Osteocyte (in vitro differentiated cells): ENCODE data around the gene TAS1R1. TPM values are rescaled to one million over a fixed set of nuclear protein-coding genes. Genes with fewer than 3 reads are reported as not detected.
A peak's percentile ranks its signal among the peaks of the same experiment; 100 is the strongest.

Source experiments
- DNase-seq: peaks from one replicate; pipeline ENCODE4 v3.0.0; 2021; ENCODE audit warnings: mixed read lengths; ENCODE audit not compliant: unreplicated experiment; ENCODE audit errors: extremely low spot score
- H3K27ac Mint-ChIP-seq: one replicate; pipeline ENCODE4 v1.8.0; 2021; ENCODE audit warnings: mild to moderate bottlenecking, mixed read lengths; ENCODE audit not compliant: unreplicated experiment
- H3K27me3 Mint-ChIP-seq: one replicate; pipeline ENCODE4 v1.8.0; 2021; ENCODE audit warnings: mixed read lengths; ENCODE audit not compliant: unreplicated experiment
- H3K36me3 Mint-ChIP-seq: one replicate; pipeline ENCODE4 v1.8.0; 2021; ENCODE audit warnings: mixed read lengths; ENCODE audit not compliant: unreplicated experiment
- H3K4me1 Mint-ChIP-seq: one replicate; pipeline ENCODE4 v1.8.0; 2021; ENCODE audit warnings: mixed read lengths; ENCODE audit not compliant: unreplicated experiment
- H3K4me3 Mint-ChIP-seq: one replicate; pipeline ENCODE4 v1.8.0; 2021; ENCODE audit warnings: mild to moderate bottlenecking, moderate library complexity, mixed read lengths; ENCODE audit not compliant: unreplicated experiment
- H3K9me3 Mint-ChIP-seq: one replicate; pipeline ENCODE4 v1.8.0; 2021; ENCODE audit warnings: mixed read lengths; ENCODE audit not compliant: unreplicated experiment
- CTCF ChIP-seq: fragments of 200-600 bp; sonication (generic); IDR thresholded peaks from 2 replicates; pipeline ENCODE4 v1.5.0; 2021; ENCODE audit warnings: antibody characterized with exemption, mild to moderate bottlenecking, moderate library complexity
- total RNA-seq: library from RNA; stranded (reverse); gene quantifications from 2 replicates; pipeline ENCODE4 v1.2.1, GENCODE V29; 2021

TAS1R1 gene
- total RNA-seq, 1 donor from 2014 or later = not detected

DNA sequence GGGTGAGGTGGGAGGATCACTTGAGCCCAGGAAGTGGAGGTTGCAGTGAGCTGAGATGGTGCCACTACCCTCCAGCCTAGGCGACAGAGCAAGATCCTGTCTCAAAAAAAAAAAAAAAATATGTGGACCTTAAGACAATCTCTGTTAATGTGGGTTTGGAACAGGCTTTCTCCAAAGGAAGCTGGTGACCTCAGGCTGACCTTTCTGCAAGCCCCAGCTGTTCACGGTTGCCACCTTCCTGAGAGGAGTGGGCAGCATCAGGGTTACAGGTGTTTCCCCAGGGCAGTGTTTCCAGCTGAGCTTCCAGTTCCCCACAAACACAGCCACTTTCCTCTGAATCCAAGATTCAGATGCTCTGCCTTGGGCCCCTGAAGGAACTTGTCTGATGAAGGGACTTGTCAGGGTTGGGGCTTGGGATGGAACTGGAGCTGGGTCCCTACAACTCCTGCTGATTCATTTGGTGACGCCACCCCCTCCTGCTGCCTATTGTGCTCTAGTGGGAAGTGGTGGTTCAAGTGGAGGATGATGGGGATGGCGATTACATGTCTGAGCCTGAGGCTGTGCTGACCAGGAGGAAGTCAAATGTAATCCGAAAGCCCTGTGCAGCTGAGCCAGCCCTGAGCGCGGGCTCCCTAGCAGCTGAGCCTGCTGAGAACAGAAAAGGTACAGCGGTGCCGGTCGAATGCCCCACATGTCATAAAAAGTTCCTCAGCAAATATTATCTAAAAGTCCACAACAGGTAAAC is 26.6 kb downstream of the TAS1R1 start:
- peak overlapping the region; percentile 40 for H3K4me3 Mint-ChIP-seq
- peak overlapping the region; percentile 66 for H3K27ac Mint-ChIP-seq
- no peak for TF ChIP-seq CTCF
- H3K4me1 Mint-ChIP-seq = peaks cover 29% of the 10 kb centered on the region
- DNase-seq = no peak
- peaks cover 3% of the 10 kb centered on the region for H3K36me3 Mint-ChIP-seq
- H3K9me3 Mint-ChIP-seq = no peaks in the 10 kb centered on the region
- no peaks in the 10 kb centered on the region for H3K27me3 Mint-ChIP-seq

- no peak overlapping the region for H3K4me3 Mint-ChIP-seq
- H3K9me3 Mint-ChIP-seq = no peaks in the 10 kb centered on the region
- DNase-seq = no peak
- no peaks in the 10 kb centered on the region for H3K27me3 Mint-ChIP-seq
- no peak for TF ChIP-seq CTCF
- peaks cover 29% of the 10 kb centered on the region for H3K4me1 Mint-ChIP-seq
- H3K27ac Mint-ChIP-seq = peak overlapping the region; percentile 45
- H3K36me3 Mint-ChIP-seq = peaks cover 3% of the 10 kb centered on the region
Measured at GRCh38 chr1:6582370-6582769, 27.3 kb downstream of the TAS1R1 start.

- Mint-ChIP-seq H3K4me3 (no peak overlapping the region), H3K27me3 (no peaks in the 10 kb centered on the region), H3K9me3 (no peaks in the 10 kb centered on the region), H3K4me1 (peaks cover 25% of the 10 kb centered on the region), H3K36me3 (peaks cover 3% of the 10 kb centered on the region), H3K27ac (no peak overlapping the region)
- no peak for DNase-seq
- TF ChIP-seq CTCF = no peak
Measured at GRCh38 chr1:6584126-6585080, 29.3 kb downstream of the TAS1R1 start.

GRCh38 chr1:6585081-6585722 is 30.1 kb downstream of the TAS1R1 start:
- Mint-ChIP-seq H3K27ac (no peak overlapping the region), H3K9me3 (no peaks in the 10 kb centered on the region), H3K4me3 (no peak overlapping the region), H3K4me1 (peaks cover 20% of the 10 kb centered on the region), H3K27me3 (no peaks in the 10 kb centered on the region), H3K36me3 (peaks cover 8% of the 10 kb centered on the region)
- TF ChIP-seq CTCF = no peak
- no peak for DNase-seq
